Measurements from ENCODE around the gene WDR70. TPM values are rescaled to one million over a fixed set of nuclear protein-coding genes. Genes with fewer than 3 reads are reported as not detected.

The WDR70 gene
- total RNA-seq, 3 donors from 2014 or later (not counting 1 experiment from before 2014, with no cell fraction given): 36.3 to 47.0 (median 41.3) TPM

DNA sequence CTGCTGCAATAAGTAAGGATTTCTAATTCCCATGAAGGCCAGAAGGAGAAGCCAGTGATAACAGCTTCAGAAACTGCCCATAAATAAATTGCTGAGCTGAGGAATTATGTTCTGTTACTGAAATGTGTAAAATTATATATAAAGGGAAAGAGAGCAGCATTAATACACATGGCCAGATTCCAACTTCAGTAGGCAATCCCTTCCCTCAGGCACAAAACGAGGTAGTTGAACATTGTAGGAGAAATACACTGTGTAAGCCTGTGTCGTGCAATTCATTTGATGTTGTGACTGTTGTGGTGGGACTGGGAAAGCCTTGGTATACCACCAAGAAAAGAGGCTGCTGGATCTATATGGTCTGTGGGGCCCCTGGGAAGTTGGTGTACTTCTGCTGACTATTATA lies 192.9 kb downstream of the WDR70 start:
- H3K4me1 Mint-ChIP-seq: peaks cover 6 to 12% of the 10 kb centered on the region in 2 donors

DNA sequence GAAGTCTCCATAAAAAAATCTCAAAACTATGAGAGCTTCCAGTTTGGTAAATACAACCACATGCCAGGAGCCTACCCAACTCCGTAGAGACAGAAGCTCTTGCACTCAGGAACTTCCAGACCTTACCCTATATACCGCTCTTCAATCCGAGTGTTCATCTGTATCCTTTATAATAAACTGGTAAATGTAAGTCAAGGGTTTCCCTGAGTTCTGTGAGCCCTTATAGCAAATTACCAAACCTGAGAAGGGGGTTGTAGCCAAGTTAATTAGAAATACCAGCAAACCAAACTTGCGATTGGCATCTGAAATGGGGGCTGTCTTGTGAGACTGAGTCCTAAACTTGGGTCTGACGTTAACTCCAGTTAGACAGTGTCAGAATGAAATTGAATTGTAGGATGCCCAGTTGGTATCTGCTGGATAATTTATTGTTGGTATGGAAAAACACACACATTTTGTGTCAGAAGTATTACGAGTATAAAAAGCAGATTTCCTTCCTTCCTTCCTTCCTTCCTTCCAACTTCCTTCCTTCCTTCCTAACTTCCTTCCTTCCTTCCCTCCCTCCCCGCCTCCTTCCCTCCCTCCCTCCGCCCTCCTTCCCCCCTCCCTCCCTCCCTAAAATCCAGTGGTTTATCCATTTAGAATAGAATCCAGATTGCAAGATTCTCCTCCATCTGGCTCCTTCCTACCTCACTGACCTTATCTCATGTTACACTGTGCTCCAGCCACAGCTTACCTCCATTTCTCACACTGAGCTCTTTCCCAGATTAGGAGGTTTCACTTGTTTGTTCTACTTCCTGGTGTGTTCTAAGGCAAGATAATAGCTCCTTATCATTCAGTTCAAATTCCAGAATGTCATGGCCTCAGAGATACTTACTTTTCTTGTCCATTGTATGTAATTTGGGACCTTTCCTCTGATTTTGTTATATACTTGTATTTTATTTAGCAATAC lies 196.7 kb downstream of the WDR70 start:
- 79% methylated on average over 4 of the region's 8 CpGs for WGBS (ENCODE audit: insufficient coverage)
- no peak overlapping the region for H3K4me3 Mint-ChIP-seq
- no peak for ATAC-seq

More for the DNA sequence above, 192.9 kb downstream of the WDR70 start:
- no peak for ATAC-seq
- TF ChIP-seq, protein P1, sequence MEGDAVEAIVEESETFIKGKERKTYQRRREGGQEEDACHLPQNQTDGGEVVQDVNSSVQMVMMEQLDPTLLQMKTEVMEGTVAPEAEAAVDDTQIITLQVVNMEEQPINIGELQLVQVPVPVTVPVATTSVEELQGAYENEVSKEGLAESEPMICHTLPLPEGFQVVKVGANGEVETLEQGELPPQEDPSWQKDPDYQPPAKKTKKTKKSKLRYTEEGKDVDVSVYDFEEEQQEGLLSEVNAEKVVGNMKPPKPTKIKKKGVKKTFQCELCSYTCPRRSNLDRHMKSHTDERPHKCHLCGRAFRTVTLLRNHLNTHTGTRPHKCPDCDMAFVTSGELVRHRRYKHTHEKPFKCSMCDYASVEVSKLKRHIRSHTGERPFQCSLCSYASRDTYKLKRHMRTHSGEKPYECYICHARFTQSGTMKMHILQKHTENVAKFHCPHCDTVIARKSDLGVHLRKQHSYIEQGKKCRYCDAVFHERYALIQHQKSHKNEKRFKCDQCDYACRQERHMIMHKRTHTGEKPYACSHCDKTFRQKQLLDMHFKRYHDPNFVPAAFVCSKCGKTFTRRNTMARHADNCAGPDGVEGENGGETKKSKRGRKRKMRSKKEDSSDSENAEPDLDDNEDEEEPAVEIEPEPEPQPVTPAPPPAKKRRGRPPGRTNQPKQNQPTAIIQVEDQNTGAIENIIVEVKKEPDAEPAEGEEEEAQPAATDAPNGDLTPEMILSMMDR (IDR thresholded peaks at IDR 0.05): no peak
- Mint-ChIP-seq H3K9me3 (no peaks in the 10 kb centered on the region), H3K4me3 (no peak overlapping the region), H3K27ac (no peak overlapping the region), H3K27me3 (ENCODE audit: low read depth in 2 of 2) (no peaks in the 10 kb centered on the region), H3K36me3 (no peaks in the 10 kb centered on the region)
- no peak for DNase-seq
- H3K4me3 ChIP-seq (ENCODE audit: low read length): no peak overlapping the region
- H3K4me1 ChIP-seq (ENCODE audit: control insufficient read depth, insufficient read depth, low read length): no peaks in the 10 kb centered on the region
- no peaks in the 10 kb centered on the region for H3K27me3 ChIP-seq (ENCODE audit: control insufficient read depth, insufficient read depth, low read length)
- intact Hi-C loops (cut with micrococcal nuclease): no loop called here
- no peaks in the 10 kb centered on the region for H3K9me3 ChIP-seq (ENCODE audit: control insufficient read depth, insufficient read depth, low read length)
- H3K27ac ChIP-seq (ENCODE audit: low read length): no peak overlapping the region
- 83% methylated on average over 2 of the region's 2 CpGs for WGBS (ENCODE audit: insufficient coverage)
- H3K36me3 ChIP-seq (ENCODE audit: control insufficient read depth, insufficient read depth, low read length): no peaks in the 10 kb centered on the region

DNA sequence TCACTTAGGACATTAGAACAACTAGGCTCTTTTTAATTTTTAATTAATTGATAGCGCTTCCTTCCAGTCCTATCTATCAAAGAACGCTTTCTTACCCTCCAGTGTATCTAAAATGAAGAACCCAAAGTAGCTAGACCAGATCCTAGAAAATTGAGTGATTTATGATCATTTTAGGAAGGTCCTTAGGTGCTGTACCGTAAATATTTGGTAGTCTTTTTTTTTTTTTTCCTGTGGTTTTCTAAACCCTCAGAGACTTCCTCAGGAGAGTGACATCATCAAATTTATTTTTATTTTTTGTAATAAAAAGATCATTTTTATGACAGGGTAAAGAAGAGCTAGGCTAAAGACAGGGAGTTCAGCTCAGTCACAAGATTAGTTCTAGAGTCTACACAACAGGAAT lies 197.4 kb downstream of the WDR70 start:
- Histone ChIP-seq H3K4me3 (ENCODE audit: low read length) (no peak overlapping the region), H3K27me3 (ENCODE audit: control insufficient read depth, insufficient read depth, low read length) (no peaks in the 10 kb centered on the region), H3K27ac (ENCODE audit: low read length) (no peak overlapping the region), H3K4me1 (ENCODE audit: control insufficient read depth, insufficient read depth, low read length) (no peaks in the 10 kb centered on the region), H3K9me3 (ENCODE audit: control insufficient read depth, insufficient read depth, low read length) (no peaks in the 10 kb centered on the region), H3K36me3 (ENCODE audit: control insufficient read depth, insufficient read depth, low read length) (no peaks in the 10 kb centered on the region)
- peaks cover 6 to 12% of the 10 kb centered on the region in 2 donors for H3K4me1 Mint-ChIP-seq
- DNase-seq (no peak), ATAC-seq (no peak)
- H3K9me3 Mint-ChIP-seq: no peaks in the 10 kb centered on the region
- no peaks in the 10 kb centered on the region for H3K27me3 Mint-ChIP-seq (ENCODE audit: low read depth in 2 of 2)
- TF ChIP-seq, protein P1 (IDR thresholded peaks at IDR 0.05): no peak
- no peak overlapping the region for H3K27ac Mint-ChIP-seq
- no peak overlapping the region for H3K4me3 Mint-ChIP-seq
- intact Hi-C loops (cut with micrococcal nuclease): no loop called here
- no CpG with 5 or more reads among the region's 3 CpGs for WGBS (ENCODE audit: insufficient coverage)
- H3K36me3 Mint-ChIP-seq: no peaks in the 10 kb centered on the region

More for the DNA sequence above, 196.7 kb downstream of the WDR70 start:
- Histone ChIP-seq H3K27me3 (ENCODE audit: control insufficient read depth, insufficient read depth, low read length) (no peaks in the 10 kb centered on the region), H3K4me1 (ENCODE audit: control insufficient read depth, insufficient read depth, low read length) (no peaks in the 10 kb centered on the region), H3K9me3 (ENCODE audit: control insufficient read depth, insufficient read depth, low read length) (no peaks in the 10 kb centered on the region), H3K36me3 (ENCODE audit: control insufficient read depth, insufficient read depth, low read length) (no peaks in the 10 kb centered on the region), H3K27ac (ENCODE audit: low read length) (no peak overlapping the region), H3K4me3 (ENCODE audit: low read length) (no peak overlapping the region)
- intact Hi-C loops (cut with micrococcal nuclease): no loop called here
- H3K27ac Mint-ChIP-seq: no peak overlapping the region
- H3K9me3 Mint-ChIP-seq: no peaks in the 10 kb centered on the region
- TF ChIP-seq, protein P1 (IDR thresholded peaks at IDR 0.05): no peak
- peaks cover 6 to 12% of the 10 kb centered on the region in 2 donors for H3K4me1 Mint-ChIP-seq
- H3K36me3 Mint-ChIP-seq: no peaks in the 10 kb centered on the region
- no peak for DNase-seq
- no peaks in the 10 kb centered on the region for H3K27me3 Mint-ChIP-seq (ENCODE audit: low read depth in 2 of 2)
